Vagina (tissue), 2 donors: Measurements from ENCODE around the gene DVL1.

Experiments
- CTCF ChIP-seq, 3 experiments: fragments of 450-650 bp in 2 of 3; fragments of 200-600 bp in 1 of 3; sonication (generic) in 1 of 3; IDR thresholded peaks; one replicate each; pipeline ENCODE4 v1.5.1; 2017 to 2019; ENCODE audit warnings: antibody characterized with exemption in 3 of 3, mild to moderate bottlenecking in 2 of 3, moderate library complexity in 2 of 3
- POLR2A ChIP-seq, 2 donors: fragments of 450-650 bp; IDR thresholded peaks; one replicate each; pipeline ENCODE4 v1.6.1; 2017; ENCODE audit warnings: antibody characterized with exemption in 2 of 2, mild to moderate bottlenecking in 2 of 2, moderate library complexity in 2 of 2
- POLR2AphosphoS5 ChIP-seq, 2 donors: sonication (generic); formaldehyde crosslinking; IDR thresholded peaks; one replicate each; pipeline ENCODE4 v1.9.0; 2017; ENCODE audit warnings: antibody characterized with exemption in 2 of 2, mild to moderate bottlenecking in 2 of 2, low read depth in 1 of 2; ENCODE audit not compliant: insufficient read depth in 1 of 2

- TF ChIP-seq CTCF (IDR thresholded peaks at IDR 0.05), result no peak
- no peak for TF ChIP-seq POLR2A (IDR thresholded peaks at IDR 0.05)
- no peak for TF ChIP-seq POLR2AphosphoS5 (IDR thresholded peaks at IDR 0.05; ENCODE audit: insufficient read depth in 1 of 2, low read depth in 1 of 2)
Observed at GRCh38 chr1:1331068-1331965, 17.9 kb downstream of the DVL1 start, which contains the start of gene TAS1R3.
